GM19025 (cell line): Measurements from ENCODE around the gene C1orf167.

ENCODE experiments used
- ATAC-seq: cut with Tn5 transposase; IDR thresholded peaks from one replicate; pipeline ENCODE4 v1.9.1; 2021; ENCODE audit warnings: mild to moderate bottlenecking, low read depth, moderate library complexity; ENCODE audit not compliant: unreplicated experiment

C1orf167 gene

DNA sequence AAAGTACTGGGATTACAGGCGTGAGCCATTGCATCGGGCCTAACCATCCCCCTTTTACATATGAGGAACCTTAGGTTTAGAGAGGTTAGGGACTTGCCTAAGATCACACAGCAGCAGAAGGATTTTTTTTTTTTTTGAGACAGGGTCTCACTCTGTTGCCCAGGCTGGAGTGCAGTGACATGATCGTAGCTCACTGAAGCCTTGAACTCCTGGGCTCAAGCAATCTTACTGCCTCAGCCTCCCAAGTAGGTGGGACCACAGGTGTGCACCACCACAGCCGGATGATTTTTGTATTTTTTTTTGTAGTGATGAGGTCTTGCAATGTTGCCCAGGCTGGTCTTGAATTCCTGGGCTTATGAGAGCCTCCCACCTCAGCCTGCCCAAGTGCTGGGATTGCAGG is 2.2 kb upstream of the C1orf167 start:
- ATAC-seq: no peak

DNA sequence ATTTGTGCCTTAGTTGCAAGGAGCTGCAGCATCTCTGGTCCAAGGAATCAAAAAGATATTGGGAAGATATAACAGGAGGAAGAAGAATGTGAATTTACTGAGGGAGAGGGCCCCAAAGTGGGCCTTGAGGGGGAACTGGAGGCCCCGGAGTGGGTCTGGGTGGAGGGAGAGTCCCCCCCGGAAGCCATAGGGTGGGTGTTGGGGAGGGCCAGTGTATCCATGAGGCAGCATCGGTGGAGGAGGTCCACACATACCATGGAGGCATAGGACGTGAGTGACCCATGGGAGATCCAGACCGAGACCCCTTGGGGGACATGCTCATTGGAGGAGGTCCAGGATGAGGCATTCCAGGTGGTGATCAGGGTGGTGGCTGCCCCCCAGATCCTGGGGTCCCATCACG is 708 bp upstream of the C1orf167 start:
- no peak for ATAC-seq

DNA sequence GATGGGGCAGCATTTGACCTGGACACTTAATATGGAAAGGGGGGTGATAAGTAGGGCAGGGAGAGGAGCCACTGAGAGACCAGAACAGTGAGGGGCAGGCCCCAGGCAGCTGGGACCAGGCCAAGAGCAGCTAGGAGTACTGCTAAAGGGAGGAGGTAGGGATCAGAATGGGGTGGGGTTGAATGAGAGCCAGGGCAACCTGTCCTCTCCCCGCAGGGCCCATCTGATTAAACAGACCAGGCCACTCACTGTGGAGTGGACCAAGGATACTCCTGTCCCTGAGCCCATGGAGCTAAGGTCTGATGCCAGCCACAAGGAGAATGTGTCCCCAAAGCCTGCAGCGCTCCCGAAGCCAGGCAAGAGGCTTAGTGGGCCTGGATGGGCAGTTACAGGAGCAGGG is 2.1 kb downstream of the C1orf167 start:
- no peak for ATAC-seq

DNA sequence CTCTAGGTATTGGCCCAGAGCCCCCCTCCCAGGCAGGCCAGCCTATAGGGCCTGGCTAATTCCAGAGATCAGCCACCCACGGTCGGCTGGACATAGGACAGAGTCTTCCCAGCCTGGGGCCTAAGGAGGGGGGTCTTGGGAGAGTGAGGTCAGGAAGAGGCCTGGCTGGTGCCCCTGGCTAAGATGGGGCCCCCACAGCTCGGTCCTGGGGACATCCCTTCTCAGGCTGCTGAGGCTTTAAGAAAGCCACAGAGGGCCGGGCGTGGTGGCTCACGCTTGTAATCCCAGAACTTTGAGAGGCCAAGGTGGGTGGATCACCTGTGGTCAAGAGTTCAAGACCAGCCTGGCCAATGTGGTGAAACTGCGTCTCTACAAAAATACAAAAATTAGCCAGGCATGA is 2.5 kb downstream of the C1orf167 start:
- no peak for ATAC-seq

DNA sequence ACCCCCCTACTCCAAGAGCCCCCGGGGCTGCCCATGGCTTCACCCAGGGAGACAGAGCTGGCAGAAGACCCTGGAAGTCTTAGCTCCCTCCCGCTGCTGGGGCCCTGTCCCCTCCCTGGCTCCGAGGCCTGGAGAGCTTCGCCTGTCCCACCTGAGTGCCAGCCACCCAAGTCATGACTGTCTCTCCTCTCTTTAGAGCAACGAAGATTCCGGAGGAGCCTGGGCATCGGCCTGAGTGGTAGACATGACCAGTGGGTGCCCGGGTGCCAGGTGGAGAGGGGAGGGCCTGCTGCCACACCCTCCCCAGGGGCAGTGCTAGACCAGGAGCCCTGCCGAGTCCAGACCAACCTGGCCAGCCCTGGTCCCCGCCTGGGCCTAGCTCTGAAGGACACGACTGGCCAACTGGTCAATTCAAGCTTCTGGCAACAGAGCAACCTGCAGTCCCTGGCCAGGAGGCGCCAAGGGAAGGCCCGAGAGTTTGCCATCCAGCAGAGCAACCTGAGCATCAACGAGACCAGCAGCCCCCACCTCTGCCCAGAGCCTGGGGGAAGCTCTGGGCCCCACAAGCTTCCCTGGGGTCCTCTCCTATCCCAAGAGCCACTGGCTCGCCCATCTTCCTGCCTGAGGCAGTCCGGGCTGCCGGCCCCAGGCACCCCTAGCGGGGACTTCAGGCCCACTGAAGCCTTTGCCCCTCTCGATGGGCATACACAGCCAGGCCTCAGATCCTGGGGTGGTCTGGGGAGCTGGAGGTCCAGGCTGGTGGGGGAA is 3.9 kb downstream of the C1orf167 start:
- ATAC-seq: no peak

DNA sequence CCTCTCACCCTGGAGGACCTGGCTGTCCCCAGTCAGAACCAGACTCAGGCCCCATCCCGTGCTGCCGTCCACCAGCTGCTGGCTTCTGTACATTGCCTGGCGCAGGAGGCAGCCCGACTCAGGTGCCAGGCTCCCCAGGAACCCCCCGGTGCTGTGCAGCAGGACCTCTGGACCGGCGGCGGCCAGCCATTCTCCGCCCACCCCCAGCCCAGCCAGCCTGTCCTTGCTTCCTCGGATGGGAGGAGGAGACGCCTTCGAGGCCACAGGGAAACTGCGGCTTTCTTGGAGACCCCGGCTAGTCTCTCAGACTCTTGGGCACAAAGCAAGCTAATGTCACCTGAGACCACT is 4.4 kb downstream of the C1orf167 start:
- ATAC-seq: no peak

DNA sequence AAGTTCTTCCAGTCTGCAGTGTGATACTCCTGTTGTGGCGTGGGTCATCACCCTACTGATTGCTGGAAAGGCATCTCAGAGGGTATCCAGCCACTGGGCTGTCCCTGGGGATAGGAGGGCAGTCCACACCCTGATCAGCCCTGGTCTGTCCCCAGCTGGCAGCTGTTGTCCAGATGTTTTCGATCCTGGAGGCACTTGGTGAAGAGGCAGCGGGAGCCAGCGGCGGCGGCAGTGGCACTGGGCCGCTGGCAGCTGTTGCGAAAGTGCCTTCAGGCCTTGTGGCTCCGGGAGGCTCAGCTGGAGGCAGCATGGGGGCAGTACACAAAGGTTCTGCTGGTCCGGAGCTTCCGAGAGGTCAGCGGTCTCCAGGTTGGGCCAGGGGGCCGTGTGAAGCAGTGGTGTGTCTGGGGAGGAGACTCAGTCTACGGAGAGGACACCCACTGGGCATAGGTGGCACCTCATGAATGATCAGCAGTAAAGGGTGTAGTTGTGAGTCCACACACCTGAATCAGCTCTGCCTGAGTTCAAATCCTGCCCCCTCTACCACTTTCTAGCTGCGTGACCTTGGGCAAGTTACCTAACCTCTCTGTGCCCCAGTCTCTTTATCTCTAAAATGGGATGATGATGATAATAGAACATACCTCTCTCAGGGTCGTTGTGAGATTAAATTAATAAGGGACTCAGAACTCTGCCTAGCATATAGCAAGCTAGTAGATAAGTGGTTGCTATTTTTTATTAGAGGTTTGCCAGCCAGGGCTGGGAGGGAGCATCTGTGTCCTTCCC is 6.1 kb downstream of the C1orf167 start:
- no peak for ATAC-seq

DNA sequence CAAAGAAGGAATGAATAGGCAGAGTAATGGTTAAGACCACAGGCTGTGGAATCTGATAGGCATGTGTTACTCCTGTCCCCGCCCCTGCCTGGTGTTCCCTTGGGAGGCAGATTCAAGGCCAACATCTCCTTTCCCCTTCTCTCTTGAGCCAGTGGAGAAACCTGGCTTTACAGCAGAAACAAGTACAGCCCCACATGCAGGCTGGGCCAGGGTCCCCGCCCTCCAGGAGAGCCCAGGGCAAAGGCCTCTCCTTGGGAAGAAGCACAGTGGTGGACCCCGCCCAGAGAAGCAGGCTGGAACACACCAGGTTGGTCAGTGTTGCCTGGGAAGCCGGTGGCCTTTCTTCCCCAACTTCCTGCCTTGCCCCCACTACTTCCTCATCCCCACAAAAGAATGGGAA is 6.8 kb downstream of the C1orf167 start:
- ATAC-seq: no peak

DNA sequence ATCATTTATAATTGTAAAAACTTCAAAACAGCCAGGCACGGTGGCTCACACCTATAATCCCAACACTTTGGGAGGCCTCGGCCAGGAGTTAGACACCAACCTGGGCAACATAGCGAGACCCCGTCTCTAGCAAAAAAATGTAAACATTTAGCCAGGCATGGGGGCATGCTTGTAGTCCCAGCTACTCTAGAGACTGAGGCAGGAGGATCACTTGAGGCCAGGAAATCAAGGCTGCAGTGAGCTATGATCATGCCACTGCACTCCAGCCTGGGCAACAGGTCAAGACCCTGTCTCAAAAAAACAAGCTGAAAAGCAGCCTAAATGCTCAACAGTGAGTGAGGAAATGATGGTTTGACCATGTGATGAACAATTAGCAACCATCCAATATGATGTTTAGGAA is 7.3 kb downstream of the C1orf167 start:
- ATAC-seq: no peak

DNA sequence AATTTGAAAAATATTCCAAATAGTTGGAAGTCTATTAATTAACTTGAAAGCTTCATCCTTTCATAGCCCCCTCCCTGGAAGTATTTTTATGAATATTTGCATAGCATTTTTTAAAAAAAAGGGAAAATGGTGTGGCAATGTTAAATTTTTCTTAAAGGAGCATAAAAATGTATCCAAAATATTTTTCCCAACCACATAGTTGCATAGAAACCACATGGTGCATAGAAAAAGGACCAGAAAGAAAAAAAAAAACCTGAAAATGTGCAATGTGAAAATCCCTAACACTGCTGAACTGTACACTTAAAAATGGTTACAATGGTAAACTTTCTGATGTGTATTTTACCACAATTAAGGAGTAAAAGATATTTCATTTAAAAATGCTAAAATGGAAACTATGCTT is 8.0 kb downstream of the C1orf167 start:
- no peak for ATAC-seq

DNA sequence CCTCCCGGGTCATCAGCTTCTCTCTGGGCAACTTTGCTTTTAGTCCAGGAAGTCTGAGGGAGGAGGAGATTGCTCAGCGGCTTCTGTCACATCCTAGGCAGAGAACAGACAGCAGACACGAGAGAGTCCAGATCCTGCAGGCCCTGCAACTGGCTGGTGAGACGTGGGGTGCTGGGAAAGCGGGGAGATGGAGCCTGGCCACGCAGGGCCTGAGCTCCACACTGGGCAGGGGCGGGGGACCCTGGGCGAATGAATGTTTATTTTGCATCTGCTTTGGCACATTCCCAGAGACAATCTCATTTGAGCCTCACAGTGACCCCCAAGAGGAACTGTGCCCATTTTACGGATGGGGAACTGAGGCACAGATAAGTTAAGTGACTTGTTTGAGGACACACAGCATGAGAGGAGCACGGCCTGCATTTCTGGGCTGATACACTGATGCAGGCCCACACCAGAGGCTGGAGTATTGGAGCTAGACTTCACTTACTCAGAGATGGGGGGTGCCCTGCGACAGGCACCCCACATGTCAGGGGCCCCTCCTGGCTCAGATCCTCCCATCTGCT is 9.6 kb downstream of the C1orf167 start:
- ATAC-seq: no peak

DNA sequence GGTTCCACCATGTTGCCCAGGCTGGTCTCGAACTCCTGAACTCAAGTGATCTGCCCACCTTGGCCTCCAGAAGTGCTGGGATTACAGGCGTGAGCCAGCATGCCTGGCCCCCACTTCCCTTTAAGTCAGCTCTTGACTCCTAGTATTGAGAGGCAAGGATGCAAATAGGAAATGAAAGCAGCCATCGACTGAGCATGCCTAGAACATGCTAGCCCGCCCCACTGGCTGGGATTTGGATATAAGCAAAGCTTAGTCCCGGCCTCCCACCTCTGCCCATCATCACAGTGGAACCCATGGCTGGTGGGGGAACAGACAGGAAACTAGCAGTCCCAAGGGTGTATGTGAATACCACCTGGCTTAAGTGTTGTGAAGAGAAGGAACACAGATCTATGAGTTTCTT is 10.5 kb downstream of the C1orf167 start:
- ATAC-seq: no peak

DNA sequence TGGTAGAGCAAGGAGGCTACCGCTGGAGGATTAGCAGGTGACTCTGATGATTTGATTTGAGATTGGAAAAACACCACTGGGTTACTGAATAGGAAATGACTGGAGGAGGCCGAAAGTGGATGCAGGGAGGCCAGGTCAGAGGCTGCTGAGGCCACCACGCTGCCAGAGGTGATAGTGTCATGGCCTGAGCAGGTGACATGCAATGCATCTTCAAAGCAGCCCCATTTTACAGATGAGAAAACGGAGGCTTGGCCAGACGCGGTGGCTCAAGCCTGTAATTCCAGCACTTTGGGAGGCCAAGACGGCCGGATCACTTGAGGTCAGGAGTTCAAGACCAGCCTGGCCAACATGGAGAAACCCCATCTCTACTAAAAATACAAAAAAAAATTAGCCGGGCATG is 12.8 kb downstream of the C1orf167 start:
- no peak for ATAC-seq

DNA sequence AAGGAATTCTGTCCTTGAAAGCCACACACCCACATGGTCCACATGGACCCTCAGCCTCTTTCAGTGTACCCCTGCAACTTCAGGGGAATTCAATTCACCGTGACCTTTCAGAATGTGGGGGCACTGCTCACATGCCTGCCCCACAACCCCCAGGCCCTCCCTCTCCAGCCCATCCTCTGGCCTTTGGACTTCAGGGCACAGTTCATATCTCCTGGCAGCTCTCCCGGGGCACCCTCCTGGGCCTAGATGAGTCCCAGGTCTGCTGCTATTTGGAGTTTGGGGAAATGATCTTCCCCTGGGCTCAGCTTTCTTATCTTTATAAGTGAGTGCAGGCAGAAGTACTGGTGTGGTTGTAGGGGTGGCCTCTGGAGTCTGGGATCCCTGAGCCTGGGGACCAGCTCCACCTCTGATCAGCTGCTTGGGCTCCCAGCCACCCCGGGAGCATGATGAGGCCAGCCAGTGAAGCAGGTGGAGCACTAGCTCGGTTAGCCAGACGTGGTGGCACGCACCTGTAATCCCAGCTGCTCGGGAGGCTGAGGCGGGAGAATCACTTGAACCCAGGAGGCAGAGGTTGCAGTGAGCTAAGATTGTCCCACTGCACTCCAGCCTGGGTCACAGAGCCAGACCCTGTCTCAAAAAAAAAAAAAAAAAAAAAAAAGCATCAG is 15.8 kb downstream of the C1orf167 start:
- ATAC-seq: no peak

DNA sequence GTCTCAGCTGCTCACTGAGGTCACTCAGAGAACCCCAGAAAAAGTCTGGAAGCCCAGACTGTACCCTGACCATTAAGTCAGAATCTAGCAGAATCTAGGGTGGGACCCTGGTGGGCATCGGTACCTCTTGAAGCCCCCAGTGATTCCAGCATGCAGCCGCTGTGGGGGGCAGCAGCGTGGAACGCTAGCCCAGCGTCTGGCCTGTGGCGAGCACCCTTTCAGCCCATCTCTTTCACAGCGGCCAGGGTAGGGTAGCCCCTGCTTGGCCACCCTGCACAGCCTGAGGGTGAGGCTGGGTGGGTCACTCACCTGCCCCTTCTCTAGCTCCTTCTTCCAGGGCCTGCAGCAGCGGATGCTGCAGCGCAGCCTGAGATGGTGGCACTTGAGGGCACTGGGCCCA is 16.3 kb downstream of the C1orf167 start:
- ATAC-seq: no peak

DNA sequence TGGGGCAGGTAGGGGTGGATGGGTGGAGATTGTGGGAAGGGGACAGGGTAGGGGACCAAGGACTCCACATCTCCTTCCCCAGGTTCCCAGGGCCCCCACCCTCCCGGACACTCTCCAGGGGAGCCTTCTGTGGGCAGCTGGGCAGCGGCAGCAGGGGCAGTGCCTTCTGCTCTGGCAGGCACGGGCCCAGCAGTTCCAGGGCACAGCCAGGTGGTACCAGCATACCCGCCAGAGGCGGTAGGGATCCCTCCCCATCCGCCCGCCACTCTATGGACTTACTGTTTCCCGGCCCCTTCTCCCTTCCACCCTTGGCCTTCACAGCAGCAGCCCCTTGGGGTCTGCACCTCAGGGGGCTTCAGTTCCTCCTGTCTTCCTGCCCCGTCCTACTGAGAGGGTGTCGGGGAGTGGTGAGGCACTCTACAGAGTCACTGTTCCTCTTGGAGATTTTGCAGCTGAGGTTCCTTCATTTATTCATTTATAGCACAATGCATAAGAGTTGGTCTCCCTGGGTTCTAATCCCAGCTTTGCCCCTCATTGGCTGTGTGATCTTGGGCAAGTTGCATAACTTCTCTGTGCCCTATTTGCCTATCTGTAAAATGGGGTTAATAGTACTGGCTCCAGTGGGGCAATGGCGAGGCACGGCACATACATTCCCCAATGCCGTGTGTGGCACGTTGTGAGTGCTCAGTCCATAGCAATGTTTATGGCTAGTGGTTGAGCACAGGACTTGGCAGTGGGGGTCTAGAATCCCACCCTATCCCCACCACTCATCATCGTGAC is 17.0 kb downstream of the C1orf167 start:
- ATAC-seq: no peak

DNA sequence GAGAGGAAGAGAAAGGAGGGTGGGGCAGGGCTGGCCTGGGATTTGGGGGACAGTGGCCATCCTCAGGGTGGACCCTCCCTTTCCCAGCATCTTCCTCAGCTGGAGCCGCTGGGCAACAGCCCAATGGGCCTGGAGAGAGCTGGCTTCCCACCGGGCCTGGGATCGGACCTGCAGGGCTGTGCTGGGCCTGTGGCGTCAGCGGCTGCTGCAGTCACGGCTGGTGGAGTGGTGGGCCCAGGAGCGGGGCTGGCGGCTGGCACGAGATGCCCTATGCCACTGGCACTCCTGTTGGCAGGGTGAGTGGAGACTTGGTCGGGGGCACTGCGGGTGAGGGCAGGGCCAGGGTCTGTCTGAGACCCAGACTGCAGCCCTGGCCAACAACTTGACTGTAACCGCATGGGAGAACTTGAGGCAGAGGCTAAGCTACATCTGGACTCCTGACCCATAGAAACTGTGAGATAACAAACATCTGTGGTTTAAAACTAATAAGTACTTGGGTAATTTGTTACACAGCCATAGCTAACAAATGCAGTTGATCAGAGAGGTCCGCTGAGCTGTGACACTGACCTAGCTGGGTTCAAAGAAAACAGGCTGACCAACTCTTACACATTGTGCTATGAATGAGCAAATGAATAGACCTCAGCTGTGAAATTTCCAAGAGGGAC is 17.9 kb downstream of the C1orf167 start:
- ATAC-seq: no peak

DNA sequence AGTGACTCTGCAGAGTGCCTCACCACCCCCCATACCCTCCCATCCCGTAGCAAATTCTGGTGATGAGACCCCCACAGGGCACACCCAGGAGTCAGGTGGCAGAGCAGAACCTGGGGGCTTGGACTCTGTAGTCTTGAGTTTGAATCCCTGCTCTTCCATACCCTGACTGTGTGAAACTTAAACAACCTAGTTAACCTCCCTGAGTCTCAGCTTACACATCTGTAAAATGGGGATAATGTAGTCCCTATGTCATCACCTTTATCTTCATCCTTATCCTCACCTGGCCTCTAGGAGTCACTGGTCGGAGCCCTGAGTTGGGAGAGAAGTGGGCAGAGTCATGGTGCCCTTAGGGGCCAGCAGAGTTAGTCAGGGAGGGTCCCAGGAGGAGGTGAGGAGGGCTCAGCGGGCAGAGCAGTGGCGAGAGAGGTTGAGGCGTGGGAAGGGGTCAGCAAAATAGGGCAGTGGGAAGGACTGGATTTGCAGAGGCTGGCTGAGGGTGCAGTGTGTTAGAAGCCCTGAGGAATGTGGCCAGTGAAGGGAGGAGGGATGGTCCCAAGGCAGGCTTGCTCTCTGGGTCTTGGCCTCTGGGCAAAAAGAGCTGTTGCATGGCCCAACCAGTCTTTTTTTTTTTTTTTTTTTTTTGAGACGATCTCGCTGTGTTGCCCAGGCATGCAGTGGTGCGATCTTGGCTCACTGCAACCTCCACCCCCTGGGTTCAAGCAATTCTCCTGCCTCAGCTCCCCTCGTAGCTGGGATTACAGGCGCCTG is 18.6 kb downstream of the C1orf167 start:
- no peak for ATAC-seq

DNA sequence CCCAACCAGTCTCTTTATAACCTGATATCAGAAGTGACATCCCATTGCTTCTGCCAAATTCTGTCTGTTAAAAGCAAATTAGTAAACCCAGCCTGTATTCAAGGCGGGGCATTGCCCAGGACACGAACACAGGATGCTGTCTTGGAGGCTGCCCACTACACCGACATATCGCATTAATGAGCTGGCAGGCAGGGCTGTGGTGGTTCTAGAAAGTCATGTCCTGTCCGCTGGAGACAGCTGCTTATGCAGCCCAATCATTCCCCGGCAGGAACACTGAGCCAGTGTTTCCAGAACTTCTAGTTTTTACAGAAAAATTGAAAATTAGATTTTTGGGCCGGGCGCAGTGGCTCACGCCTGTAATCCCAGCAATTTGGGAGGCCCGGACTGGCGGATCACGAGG is 19.3 kb downstream of the C1orf167 start:
- ATAC-seq: no peak
